Stimulated activated CD4-positive, alpha-beta T cell treated with anti-CD3 and anti-CD28 coated beads, Interleukin-4, amount 100 ng/mL, for 4 hours (primary cell): ENCODE measurements around the gene TBX1.

Source experiments
- DNase-seq, 2 experiments: peaks; one replicate each; pipeline ENCODE4 v3.0.0-alpha.2; 2020

The TBX1 gene

GRCh38 chr22:19801340-19802000 is 40.9 kb downstream of the TBX1 start:
- no peak for DNase-seq

DNA sequence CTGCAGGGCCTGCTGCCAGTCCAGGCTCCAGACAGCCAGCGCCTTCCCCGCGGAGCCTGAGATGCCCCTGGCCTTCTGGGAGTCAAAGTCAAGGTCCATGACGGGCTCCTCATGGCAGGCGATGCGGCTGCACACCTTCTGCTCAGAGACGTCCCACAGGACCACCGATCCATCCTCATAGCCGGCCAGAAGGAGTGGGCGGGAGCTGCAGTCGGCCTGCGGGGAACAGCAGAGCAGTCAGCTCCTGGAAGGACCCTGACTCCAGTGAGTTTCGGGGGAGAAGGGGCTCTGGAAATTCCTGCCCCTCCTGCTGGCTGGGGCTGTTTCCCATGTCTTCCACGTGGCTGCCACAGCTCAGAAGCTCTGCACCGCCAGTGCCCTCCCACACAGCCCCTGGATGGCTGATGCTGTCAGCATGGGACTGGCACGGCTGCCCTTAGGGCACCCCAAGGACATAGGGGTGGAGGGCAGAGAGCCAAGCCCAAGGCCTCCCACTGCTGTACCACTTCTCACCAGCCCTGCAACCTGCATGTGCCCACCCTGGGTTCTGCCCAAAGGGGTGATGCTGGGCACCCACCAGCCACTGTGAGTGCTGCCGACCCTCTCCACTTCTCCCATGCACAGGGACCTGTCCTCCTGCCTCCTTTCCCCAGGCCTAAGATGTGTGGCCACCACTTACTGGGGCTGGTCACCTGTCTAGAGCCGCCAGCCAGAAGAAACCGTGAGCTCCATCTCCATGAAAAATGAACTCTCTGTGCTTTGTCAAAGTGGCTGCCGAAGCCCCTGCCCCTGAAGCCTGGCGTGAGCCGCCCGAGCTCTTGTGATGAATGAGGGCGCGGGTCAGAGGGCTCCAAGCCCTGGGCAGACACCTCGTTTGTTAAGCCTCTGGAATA is 41.7 kb downstream of the TBX1 start:
- no peak for DNase-seq

DNA sequence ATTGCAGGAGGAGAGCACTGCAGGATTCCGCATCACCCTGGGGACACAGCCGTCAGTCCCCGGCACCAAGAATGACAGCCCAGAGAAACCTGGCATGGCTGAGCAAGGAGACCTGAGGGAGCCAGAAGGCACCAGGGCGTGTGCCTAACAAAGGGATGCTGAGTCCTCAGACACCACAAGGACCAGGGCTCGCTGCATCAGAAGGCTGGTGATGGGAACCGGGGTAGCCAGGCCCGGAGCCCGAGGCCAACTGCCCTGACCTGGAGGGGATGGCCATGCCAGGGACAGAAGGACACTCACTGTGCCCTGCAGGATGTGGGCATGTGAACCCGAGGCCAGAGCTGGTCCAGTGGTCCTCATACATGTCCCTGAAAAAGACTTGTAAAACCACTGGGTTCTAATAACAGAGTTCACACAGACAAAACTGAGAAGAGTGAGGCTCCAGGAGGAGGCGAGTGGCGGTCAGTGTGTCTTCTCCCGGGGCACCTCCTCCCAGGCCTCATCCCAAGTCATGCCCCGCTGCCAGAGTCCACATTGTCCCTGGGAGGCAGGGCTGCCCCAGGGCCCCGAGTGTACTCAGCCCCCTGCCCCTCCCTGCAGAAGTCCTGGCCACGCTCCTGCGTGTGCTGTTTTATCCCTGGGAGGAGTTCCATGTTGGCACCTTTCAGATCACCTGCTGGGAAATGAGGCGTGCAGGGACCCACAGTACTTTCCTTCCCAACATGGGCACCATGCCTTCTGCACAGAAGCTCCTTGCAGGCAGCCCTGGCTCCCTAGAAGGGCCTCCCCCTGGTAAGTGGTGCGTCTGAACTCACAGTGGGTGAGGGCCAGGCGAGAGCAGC is 42.5 kb downstream of the TBX1 start:
- no peak for DNase-seq

GRCh38 chr22:19803736-19804267 is 43.2 kb downstream of the TBX1 start:
- DNase-seq, result no peak

DNA sequence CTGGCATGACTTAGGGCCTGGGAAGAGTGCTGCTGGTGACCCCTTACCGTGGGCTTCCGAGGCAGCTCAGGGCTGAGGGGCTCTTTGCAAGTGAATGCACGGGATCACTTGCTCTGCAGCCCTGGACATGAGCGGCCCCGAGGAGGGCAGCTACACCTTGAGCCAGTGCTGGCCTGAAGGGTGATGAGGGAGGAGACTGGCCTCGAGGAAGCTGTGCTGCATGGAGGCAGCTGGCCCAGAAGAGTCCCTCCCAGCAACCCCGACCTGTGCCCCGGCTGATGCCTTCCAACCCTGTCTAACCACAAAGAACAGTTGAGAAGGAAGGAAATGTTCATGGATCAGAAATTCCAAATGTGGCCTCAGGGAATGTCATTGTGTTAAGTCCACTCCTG is 45.2 kb downstream of the TBX1 start:
- DNase-seq, result no peak

DNA sequence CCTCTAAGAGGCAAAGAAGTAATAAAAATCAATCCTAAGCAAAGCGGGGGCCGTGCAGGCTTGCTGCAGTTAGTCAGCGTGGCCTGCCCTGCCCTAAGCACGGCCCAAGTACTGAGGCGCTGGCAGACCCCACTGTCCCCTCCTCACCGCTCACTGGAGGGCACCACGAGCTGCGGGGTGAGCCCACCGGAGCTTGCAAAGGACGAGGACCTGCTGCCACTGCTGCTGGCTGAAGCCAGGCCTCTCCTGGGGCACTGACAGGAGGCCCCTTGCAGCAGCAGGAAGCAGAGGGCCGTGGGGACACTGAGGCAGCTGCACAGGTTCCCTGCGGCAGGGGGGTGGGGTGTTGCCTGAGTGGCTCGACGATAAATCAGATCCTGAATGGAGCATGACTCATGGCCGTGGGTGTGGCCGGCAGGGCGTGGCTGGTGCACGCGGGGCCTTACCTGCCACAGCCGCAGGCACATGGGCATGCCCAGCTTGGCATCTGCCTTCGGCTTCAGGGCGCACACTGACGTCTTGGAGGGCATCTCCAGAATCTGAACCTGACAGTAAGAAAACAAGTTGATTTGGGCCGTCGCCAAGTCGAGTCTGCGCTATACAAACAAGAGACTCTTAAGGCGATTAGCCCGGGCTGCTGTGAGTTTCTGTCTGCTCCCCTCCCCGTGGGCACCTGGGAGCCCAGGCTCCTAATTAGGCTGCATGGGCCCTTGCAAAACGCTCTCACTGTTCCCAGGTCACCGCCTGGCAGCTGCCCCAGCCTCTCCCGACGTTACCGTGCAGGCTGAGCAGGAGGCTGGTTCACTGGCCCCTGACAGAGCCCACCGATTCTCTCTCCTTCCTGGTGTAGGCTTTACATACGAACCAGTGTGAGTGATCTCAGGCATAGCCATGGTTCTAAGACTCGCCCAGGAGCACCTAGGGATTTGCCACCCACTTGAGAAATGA is 45.9 kb downstream of the TBX1 start:
- DNase-seq, result no peak

DNA sequence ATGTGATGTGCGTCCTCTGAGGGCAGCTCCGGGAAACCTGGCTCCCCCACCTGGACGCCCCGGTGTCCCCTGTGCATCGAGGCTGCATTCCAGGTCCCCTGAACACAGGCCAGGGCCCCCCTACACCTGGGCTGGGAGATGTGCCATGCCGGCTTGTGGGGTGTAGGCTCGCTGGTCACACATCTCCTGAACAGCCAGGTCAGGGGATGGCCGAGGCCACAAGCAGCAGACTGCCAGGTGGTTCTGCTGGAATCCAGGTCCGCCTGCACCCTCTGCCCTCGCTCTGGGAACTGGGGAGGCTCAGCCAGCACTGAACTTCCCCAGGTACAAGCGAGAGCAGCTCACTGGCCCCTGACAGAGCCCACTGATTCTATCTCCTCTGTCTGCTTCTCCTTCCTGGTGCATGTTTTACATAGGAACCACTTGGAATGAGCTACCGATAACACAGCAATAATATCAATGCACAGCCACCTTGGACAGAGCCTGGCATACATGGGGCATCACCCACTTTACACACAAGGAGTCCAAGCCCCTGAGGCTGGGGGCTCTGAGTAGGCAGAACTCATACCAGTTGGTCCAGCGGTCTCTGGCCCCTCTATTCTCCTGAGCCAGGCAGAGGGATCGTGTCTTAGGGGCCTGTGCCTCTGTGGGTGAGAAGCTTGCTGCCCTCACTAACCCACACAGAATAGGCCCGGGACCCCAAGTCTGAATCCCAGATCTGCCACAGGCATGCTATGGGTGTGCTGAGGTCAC is 46.8 kb downstream of the TBX1 start:
- DNase-seq, result no peak

DNA sequence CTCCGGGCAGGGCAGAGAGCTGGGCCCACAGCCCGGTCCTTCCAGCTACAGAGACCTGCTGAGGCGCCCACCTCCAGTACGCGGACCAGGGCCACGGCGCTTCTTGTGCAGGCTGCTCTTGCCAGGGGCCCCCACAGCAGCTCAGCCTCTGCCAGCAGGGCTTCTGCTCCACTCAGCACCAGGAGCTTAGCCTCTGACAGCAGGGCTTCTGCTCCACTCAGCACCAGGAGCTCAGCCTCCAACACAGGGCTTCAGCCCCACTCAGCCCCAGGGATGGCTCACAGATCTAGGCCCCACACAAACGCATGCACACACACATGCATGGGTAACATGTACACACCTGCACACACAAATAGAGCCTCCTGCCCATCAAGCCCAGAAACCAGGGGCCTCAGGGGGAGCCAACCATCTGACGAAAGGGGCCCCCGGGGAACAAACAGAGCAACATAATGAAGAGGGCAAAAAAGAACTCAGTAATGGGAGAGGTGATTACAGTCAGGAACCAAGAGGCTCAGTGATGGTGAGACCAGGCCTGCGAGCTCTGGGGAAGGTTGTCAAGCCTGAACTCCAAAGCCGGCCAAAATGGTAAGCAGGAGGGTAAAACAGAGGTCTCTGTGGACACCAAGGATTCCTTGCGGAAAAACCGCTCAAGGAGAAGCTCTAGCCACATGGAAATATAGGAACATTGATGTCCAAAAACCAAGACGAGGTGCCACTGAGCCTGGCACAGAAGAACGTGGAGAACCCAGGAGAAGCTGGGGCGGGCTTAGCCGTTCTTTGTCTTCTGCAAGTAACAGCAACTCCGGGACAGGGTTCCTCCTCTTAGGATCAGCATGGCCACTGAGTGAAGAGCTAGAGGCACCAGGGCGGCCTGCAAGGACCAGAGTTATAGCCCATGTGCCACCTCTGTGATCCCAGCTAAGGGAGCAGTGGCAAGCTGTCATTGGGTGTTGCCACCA is 47.6 kb downstream of the TBX1 start:
- no peak for DNase-seq

- DNase-seq, result no peak
These were observed 48.4 kb downstream of the TBX1 start for GRCh38 chr22:19808873-19809478.

- DNase-seq, result no peak
These were observed 49.2 kb downstream of the TBX1 start for GRCh38 chr22:19809741-19810140.

- no peak for DNase-seq
These were observed 50.0 kb downstream of the TBX1 start for GRCh38 chr22:19810381-19811201.

GRCh38 chr22:19811211-19811621 is 50.6 kb downstream of the TBX1 start:
- no peak for DNase-seq

- DNase-seq, result no peak
These were observed 51.5 kb downstream of the TBX1 start for GRCh38 chr22:19811811-19812771.

GRCh38 chr22:19812910-19813309 is 52.3 kb downstream of the TBX1 start:
- DNase-seq, result no peak

DNA sequence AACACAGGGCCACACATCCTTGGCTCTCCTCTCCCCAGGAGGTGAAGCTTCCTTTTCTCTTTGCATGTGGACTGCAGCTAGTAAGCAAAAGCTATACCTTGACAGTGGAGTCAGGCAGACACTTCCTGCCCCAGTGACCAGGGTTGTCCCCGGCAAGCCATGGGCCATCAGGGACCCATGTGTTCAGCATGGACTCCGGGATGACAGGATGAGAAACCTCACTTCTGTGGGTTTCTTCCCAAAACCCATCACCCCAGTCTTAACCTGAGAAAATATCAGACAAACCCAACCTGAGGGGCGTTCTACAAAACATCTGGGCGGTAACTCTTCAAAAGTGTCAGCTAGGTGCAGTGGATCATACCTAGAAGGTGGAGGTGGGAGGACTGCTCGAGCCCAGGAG is 53.9 kb downstream of the TBX1 start:
- DNase-seq, result no peak

DNA sequence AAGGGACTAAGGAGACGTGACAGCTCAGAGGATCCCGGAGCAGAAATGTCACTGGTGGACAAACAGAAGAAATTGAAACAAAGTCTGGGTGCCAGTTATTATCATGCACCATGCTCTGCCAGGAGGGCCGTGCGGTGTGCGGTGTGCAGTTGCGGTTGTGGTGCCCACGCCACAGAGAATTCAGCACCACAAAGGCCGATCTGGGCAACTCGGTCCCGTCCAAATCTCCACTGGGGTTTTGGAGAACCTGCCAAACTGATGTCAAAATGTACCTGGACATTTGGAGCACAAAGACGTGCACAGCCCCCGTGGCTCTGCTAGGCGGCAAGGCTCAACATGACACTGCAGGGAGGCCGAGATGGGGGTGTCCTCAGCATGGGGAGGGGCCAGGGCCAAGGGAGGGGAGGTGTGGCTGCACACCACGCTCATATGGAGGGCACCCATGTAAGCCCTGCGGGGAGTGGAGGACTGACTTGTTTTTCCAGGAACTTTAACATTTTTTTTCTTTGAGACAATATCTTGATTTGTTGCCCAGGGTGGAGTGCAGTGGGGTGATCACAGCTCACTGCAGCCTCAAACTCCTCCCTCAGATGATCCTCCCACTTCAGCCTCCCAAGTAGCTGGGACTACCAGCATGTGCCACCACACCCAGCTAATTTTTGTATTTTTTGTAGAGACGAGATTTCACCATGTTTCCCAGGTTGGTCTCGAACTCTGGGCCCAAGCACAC is 54.7 kb downstream of the TBX1 start:
- DNase-seq, result no peak

GRCh38 chr22:19815823-19816290 is 55.3 kb downstream of the TBX1 start:
- DNase-seq, result no peak
